ENCODE results near the gene AATK. TPM values are rescaled to one million over a fixed set of nuclear protein-coding genes. Genes with fewer than 3 reads are reported as not detected.

AATK gene
- total and polyA plus RNA-seq, 9 of the 15 experiments (the other 6 are each of a cell fraction or from before 2014, with no cell fraction given) = 0.11 to 0.55 (median 0.38) TPM; not detected in 5

- Histone ChIP-seq H3K9me3 (replicated peaks; ENCODE audit: control insufficient read depth, insufficient read depth, low read depth, low read length) (no peaks in the 10 kb centered on the region), H3K4me1 (replicated peaks in 1 of 2; ENCODE audit: control insufficient read depth in 2 of 2, insufficient read depth in 2 of 2, low read length in 2 of 2) (peaks cover 6 to 86% of the 10 kb centered on the region in 2 experiments; a peak in 4 of 5 replicates), H3K36me3 (ENCODE audit: control insufficient read depth, insufficient read depth, low read length) (no peaks in the 10 kb centered on the region), H3K9me1 (ENCODE audit: control insufficient read depth, insufficient read depth, low read length) (no peaks in the 10 kb centered on the region), H4K20me1 (replicated peaks; ENCODE audit: control insufficient read depth, insufficient read depth, low read length) (peaks cover 6% of the 10 kb centered on the region), H3K9ac (ENCODE audit: insufficient read depth in 1 of 2, low read depth in 2 of 2, low read length in 2 of 2) (peak overlapping the region in 1 of 2 experiments; percentile 68; a peak in 1 of 4 replicates), H3K4me2 (ENCODE audit: insufficient read depth, low read length) (no peak overlapping the region), H3K4me3 (no peak overlapping the region), H3K27ac (ENCODE audit: extremely low read depth, low read depth, low read length) (no peak overlapping the region), H3K27me3 (ENCODE audit: control insufficient read depth in 2 of 2, insufficient read depth in 2 of 2, low read length in 2 of 2) (peaks cover 9 to 21% of the 10 kb centered on the region in 2 experiments; a peak in 4 of 5 replicates), H2AFZ (ENCODE audit: low read depth, low read length) (no peak overlapping the region), H3K79me2 (ENCODE audit: control insufficient read depth, insufficient read depth, low read length) (no peaks in the 10 kb centered on the region)
- 17% methylated on average over 11 of the region's 11 CpGs for WGBS (ENCODE audit: insufficient coverage, low coverage, missing lambda C conversion rate)
- BruUV-seq (replicated peaks) = no TSS peak
- ChIA-PET POLR2A (interaction anchor here (0.6 kb wide), 1 partner anchor 737 kb away, joined by 3 read pairs; no protein-coding TSS in a partner anchor), CTCF (ENCODE audit: low intra/inter-chr PET ratio) (interaction anchor here (0.5 kb wide), 1 partner anchor 355 kb away, joined by 3 read pairs; no protein-coding TSS in a partner anchor)
- intact Hi-C loops (cut with micrococcal nuclease) (no loop called here), in situ Hi-C loops (cut with MboI) (loop anchor here (25.0 kb wide), 1 partner anchor 108 kb away; the partner anchor contains the start of genes NDUFAF8 and TEPSIN)
- no peak for DNase-seq (ENCODE audit: extremely low read depth in 1 of 4, low spot score in 3 of 4)
- no peak for FAIRE-seq
- peak in 1 of 2 experiments; percentile 27; a peak in 2 of 4 replicates for TF ChIP-seq RAD21 (CRISPR knock-in tag; conservative IDR thresholded peaks at IDR 0.05 in 1 of 2, IDR thresholded peaks at IDR 0.05 in 1 of 2)
- TF ChIP-seq, protein P1, sequence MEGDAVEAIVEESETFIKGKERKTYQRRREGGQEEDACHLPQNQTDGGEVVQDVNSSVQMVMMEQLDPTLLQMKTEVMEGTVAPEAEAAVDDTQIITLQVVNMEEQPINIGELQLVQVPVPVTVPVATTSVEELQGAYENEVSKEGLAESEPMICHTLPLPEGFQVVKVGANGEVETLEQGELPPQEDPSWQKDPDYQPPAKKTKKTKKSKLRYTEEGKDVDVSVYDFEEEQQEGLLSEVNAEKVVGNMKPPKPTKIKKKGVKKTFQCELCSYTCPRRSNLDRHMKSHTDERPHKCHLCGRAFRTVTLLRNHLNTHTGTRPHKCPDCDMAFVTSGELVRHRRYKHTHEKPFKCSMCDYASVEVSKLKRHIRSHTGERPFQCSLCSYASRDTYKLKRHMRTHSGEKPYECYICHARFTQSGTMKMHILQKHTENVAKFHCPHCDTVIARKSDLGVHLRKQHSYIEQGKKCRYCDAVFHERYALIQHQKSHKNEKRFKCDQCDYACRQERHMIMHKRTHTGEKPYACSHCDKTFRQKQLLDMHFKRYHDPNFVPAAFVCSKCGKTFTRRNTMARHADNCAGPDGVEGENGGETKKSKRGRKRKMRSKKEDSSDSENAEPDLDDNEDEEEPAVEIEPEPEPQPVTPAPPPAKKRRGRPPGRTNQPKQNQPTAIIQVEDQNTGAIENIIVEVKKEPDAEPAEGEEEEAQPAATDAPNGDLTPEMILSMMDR (IDR thresholded peaks at IDR 0.05 in 2 of 3, conservative IDR thresholded peaks at IDR 0.05 in 1 of 3; ENCODE audit: insufficient read depth in 2 of 3, low read depth in 1 of 3, low read length in 3 of 3) = peak; percentile 15 to 30 (median 28); a peak in 3 of 6 replicates
- no peak for TF ChIP-seq XRCC4 (IDR thresholded peaks at IDR 0.05; ENCODE audit: extremely low read depth, insufficient read depth, insufficient read length)
- peak; percentile 14; the same call in 1 of the 3 replicates for ATAC-seq
Observed at GRCh38 chr17:81129289-81129688, 36.7 kb downstream of the AATK start.
